Choroid plexus epithelial cell (primary cell): ENCODE results near the gene TSPEAR.

Experiments
- DNase-seq: peaks from one replicate; pipeline ENCODE4 v3.0.0-alpha.2; 2010; ENCODE audit warnings: low read depth
- H3K4me3 ChIP-seq: 2 replicates; pipeline ENCODE4 v1.5.1; 2011; ENCODE audit warnings: low read depth, mild to moderate bottlenecking, control low read depth, low read length, moderate library complexity
- CTCF ChIP-seq: conservative IDR thresholded peaks from 2 replicates; pipeline ENCODE4 v1.5.1; 2011; ENCODE audit warnings: low read depth, mild to moderate bottlenecking, control low read depth, inconsistent platforms, low read length, moderate library complexity

TSPEAR gene

DNA sequence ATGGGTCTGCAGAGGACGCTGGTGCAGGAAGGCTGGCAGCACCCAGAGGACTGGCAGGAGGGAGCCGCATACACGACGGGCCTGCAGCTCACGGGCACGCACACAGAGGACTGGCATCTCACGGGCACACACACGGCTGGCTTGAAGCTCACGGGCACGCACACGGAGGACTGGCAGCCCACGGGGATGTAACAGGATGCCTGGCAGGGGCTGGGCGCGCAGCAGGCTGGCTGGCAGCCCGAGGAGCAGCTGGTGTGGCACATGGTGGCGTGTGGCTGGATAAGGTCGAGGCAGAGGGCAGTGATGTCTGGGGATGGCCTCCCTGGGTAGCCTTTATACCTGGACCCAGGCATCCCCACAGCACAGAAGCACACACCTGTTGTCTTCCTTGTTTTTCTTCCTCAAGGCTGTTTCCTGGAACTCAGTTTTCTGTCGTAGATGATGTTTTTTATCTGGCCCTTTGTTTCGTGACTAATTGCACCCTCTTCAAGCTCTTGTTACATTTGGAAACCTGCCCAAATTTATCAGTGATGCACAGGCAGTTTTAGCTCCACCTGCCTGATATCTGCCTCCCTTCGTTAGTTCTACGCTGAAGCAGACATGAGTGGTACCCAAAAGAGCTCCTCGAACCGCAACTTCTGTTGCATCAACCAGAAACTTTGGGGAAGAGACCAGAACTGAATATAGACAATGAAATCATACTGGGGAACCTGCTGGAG lies 29.4 kb downstream of the TSPEAR start, which contains the start of gene KRTAP12-1:
KRTAP12-1 (minus strand) TSS at position 303 of the 719 bp plus-strand sequence; CDS start at position 263, 40 bp downstream.
- TF ChIP-seq CTCF = no peak
- H3K4me3 ChIP-seq = no peak within 1 kb of the TSS
- no peak for DNase-seq

DNA sequence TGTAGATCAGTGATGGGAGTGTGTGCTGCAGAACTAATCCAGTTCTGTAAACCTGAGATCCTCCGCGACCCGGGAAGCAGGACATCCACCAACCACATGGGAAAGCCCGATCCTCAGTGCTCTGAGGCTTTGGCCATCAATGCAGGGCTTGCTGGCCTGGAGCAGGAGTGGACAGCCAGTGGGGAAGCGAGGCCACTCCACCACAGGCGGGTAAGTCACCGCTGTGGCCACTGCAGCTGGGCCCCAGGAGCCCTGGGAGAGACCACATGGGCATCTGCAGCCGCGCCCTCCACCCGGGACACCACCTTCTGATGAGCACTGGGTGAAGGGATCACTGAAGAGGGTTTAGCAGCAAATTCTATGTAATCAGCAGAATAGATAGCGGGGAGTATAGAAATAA lies 30.2 kb downstream of the TSPEAR start:
- DNase-seq = no peak

GRCh38 chr21:44677881-44678280 lies 33.5 kb downstream of the TSPEAR start:
- no peak overlapping the region for H3K4me3 ChIP-seq
- TF ChIP-seq CTCF = no peak
- no peak for DNase-seq

More for the DNA sequence above, 30.2 kb downstream of the TSPEAR start:
- no peak for TF ChIP-seq CTCF
- H3K4me3 ChIP-seq = no peak overlapping the region

DNA sequence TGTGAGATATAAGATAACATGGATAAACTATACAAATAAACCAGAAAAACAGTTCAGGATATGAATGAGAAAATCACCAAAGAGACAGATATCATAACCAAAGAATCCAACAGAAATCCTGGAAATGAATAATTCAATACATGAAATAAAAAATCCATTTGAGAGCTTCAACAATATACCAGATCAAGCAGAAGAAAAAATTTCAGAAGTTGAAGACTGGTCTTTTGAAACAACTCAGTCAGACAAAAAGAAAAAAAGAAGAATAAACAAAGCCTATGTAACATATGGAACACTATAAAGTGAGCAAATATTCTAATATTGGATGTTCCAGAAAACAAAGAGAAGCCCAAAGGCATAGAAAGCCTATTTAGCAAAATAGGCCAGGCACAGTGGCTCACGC lies 39.5 kb downstream of the TSPEAR start:
- no peak overlapping the region for H3K4me3 ChIP-seq
- no peak for TF ChIP-seq CTCF
- no peak for DNase-seq

- DNase-seq = no peak
- H3K4me3 ChIP-seq = no peak overlapping the region
- no peak for TF ChIP-seq CTCF
Measured at GRCh38 chr21:44670642-44671432, 40.5 kb downstream of the TSPEAR start.

DNA sequence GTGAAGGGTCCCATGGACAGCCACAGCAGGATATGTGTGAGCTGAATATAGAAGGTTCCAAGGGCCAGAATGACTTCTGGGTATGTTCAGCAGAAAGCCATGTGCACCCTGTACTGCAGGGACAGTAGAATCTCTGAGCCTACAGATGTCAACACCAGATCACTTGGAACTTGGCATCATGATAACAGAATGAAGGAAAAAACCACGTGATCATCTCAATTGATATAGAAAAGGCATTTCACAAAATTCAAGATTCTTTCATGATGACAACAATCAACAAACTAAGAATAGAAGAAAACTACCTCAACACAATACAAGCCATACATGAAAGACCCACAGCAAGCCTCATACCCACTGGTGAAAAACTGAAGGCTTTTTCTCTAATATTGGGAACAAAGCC lies 43.8 kb downstream of the TSPEAR start:
- no peak for TF ChIP-seq CTCF
- no peak for DNase-seq
- no peak overlapping the region for H3K4me3 ChIP-seq
